SU-DHL-6 (cell line): ENCODE results near the gene MAML3.
"Not testable (repeated sequence)": the region's sequence is repeated elsewhere in the genome, so short reads cannot be mapped to it uniquely, and the experiment has no call there.

Experiments used
- H2AFZ ChIP-seq: fragments of 200-600 bp; sonication (generic); 2 replicates; pipeline ENCODE4 v1.6.1; 2014; ENCODE audit warnings: low read depth, mild to moderate bottlenecking, moderate library complexity, mixed read lengths, antibody characterized with exemption, low read length; ENCODE audit not compliant: severe bottlenecking
- H3F3A ChIP-seq: fragments of 200-600 bp; shearing (Covaris generic); 2 replicates; pipeline ENCODE4 v1.6.0; 2016; ENCODE audit warnings: antibody characterized with exemption, mild to moderate bottlenecking; ENCODE audit not compliant: insufficient read depth
- H3K27ac ChIP-seq: fragments of 200-600 bp; sonication (generic); 2 replicates; pipeline ENCODE4 v1.5.1; 2016; ENCODE audit warnings: low read depth, mild to moderate bottlenecking, low read length, moderate library complexity, mixed read lengths
- H3K27me3 ChIP-seq: fragments of 200-600 bp; sonication (generic), shearing (Covaris generic); 2 replicates; pipeline ENCODE4 v1.6.0; 2014; ENCODE audit warnings: mild to moderate bottlenecking, low read length
- H3K36me3 ChIP-seq: fragments of 200-600 bp; sonication (generic); 2 replicates; pipeline ENCODE4 v1.6.1; 2014; ENCODE audit warnings: mild to moderate bottlenecking, low read length, mixed read lengths
- H3K4me2 ChIP-seq: fragments of 300-600, 200-600 bp; shearing (Covaris generic), sonication (generic); 2 replicates; pipeline ENCODE4 v1.6.0; 2014; ENCODE audit warnings: low read length, low read depth, mild to moderate bottlenecking; ENCODE audit not compliant: poor library complexity, severe bottlenecking
- H3K4me3 ChIP-seq: fragments of 200-600 bp; sonication (generic); 2 replicates; pipeline ENCODE4 v1.5.1; 2014; ENCODE audit warnings: antibody characterized with exemption, low read length, mild to moderate bottlenecking, mixed read lengths; ENCODE audit not compliant: insufficient read depth, poor library complexity, severe bottlenecking
- H3K79me2 ChIP-seq: fragments of 200-600 bp; sonication (generic); 2 replicates; pipeline ENCODE4 v1.6.1; 2014; ENCODE audit warnings: mild to moderate bottlenecking, low read length, moderate library complexity; ENCODE audit not compliant: insufficient read depth
- H3K9ac ChIP-seq: fragments of 200-600 bp; sonication (generic); 2 replicates; pipeline ENCODE4 v1.7.0; 2014; ENCODE audit warnings: mild to moderate bottlenecking, low read length
- H3K9me2 ChIP-seq: fragments of 200-600 bp; sonication (generic); replicated peaks from 2 replicates; pipeline ENCODE4 v1.6.1; 2014; ENCODE audit warnings: low read length; ENCODE audit not compliant: insufficient read depth
- H3K9me3 ChIP-seq: fragments of 200-600 bp; sonication (generic); 2 replicates; pipeline ENCODE4 v1.6.1; 2014; ENCODE audit warnings: low read length, mixed read lengths; ENCODE audit not compliant: insufficient read depth
- H4K20me1 ChIP-seq: fragments of 200-600 bp; sonication (generic); 2 replicates; pipeline ENCODE4 v1.6.1; 2014; ENCODE audit warnings: low read depth, mild to moderate bottlenecking, antibody characterized with exemption, low read length, moderate library complexity, mixed read lengths
- EZH2phosphoT487 ChIP-seq: fragments of 200-600 bp; sonication (generic), shearing (Covaris generic); conservative IDR thresholded peaks from 2 replicates; pipeline ENCODE4 v1.6.1; 2018; ENCODE audit warnings: mild to moderate bottlenecking, antibody characterized with exemption, low read length, moderate library complexity, mixed read lengths
- TF ChIP-seq, protein P1 (sequence below): fragments of 200-600 bp; sonication (generic); IDR thresholded peaks from one replicate; pipeline ENCODE4 v1.5.1; 2017; ENCODE audit warnings: antibody characterized with exemption, mild to moderate bottlenecking, low read length, moderate library complexity; ENCODE audit not compliant: insufficient read depth, poor library complexity, severe bottlenecking

The MAML3 gene

DNA sequence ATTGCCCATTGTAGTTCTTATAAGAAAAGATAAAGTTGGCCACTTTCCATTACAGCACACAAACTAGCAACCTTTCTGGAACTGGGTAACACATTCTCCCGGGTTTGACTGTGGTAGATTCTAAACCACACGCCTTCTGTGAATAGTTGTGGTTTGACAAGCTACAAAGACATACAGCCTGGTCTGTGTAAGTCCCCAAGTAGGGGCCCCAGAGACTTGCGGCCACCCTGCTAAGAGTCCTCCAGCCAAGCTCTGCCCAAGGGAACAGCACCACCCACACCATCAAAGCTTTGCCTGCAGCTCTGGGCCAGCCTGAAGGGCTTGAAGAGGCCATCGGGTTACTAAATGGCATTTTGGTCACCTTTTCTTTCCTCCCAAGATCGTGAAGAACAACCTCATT, 203.4 kb downstream of the MAML3 start:
- Histone ChIP-seq H3K27ac (no peak overlapping the region), H3K4me3 (no peak overlapping the region), H2AFZ (no peak overlapping the region), H3K36me3 (no peaks in the 10 kb centered on the region), H3K27me3 (no peaks in the 10 kb centered on the region), H3K9ac (no peak overlapping the region), H3K9me3 (no peaks in the 10 kb centered on the region), H3K9me2 (no peaks in the 10 kb centered on the region), H3K4me2 (no peak overlapping the region), H4K20me1 (no peaks in the 10 kb centered on the region), H3K79me2 (no peaks in the 10 kb centered on the region), H3F3A (no peaks in the 10 kb centered on the region)
- TF ChIP-seq, protein P1, sequence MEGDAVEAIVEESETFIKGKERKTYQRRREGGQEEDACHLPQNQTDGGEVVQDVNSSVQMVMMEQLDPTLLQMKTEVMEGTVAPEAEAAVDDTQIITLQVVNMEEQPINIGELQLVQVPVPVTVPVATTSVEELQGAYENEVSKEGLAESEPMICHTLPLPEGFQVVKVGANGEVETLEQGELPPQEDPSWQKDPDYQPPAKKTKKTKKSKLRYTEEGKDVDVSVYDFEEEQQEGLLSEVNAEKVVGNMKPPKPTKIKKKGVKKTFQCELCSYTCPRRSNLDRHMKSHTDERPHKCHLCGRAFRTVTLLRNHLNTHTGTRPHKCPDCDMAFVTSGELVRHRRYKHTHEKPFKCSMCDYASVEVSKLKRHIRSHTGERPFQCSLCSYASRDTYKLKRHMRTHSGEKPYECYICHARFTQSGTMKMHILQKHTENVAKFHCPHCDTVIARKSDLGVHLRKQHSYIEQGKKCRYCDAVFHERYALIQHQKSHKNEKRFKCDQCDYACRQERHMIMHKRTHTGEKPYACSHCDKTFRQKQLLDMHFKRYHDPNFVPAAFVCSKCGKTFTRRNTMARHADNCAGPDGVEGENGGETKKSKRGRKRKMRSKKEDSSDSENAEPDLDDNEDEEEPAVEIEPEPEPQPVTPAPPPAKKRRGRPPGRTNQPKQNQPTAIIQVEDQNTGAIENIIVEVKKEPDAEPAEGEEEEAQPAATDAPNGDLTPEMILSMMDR, result no peak
- TF ChIP-seq EZH2phosphoT487, result no peak

DNA sequence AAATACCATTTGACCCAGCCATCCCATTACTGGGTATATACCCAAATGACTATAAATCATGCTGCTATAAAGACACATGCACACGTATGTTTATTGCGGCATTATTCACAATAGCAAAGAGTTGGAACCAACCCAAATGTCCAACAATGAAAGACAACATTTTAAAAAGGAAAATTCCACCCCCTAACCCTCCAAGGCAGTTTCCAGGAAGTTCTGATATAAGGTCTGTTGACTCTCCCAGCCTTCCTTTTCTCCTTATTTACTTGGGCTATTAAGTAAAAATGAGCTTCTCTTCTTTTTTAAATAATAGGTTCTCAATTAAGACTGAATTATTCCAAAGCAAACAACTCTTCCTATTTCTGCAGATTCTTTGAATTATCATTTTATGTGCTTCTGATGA, 209.1 kb downstream of the MAML3 start:
- not testable (repeated sequence) for H3K4me3 ChIP-seq, H3K9me2 ChIP-seq, H3K36me3 ChIP-seq, H3K27me3 ChIP-seq, H3F3A ChIP-seq, H3K9me3 ChIP-seq, H3K9ac ChIP-seq, H3K27ac ChIP-seq, H3K79me2 ChIP-seq, H4K20me1 ChIP-seq, H2AFZ ChIP-seq, H3K4me2 ChIP-seq

DNA sequence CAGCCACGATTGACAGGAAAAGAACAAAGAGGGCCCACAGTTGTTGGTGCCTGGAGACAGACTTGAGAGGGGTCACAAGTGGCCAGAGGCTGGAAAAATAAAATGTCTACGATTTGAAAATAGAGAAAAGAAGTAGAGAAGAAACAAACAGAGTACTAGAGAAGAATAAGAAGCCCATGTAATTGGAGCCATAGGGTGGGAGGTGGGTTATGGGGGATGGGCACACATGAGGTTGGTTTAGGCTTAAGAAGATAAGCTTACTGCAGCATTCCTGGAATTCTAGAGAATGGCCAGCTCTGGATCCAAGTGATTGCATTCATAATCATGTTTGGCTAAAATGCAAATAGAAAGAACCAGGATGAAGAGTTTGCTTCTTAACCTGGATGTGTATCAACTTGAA, 210.7 kb downstream of the MAML3 start:
- Histone ChIP-seq H3K79me2 (no peaks in the 10 kb centered on the region), H3K9me2 (no peaks in the 10 kb centered on the region), H3K9me3 (no peaks in the 10 kb centered on the region), H4K20me1 (no peaks in the 10 kb centered on the region), H3K4me2 (no peak overlapping the region), H3F3A (no peaks in the 10 kb centered on the region), H3K36me3 (no peaks in the 10 kb centered on the region), H3K9ac (no peak overlapping the region), H3K27ac (no peak overlapping the region), H3K4me3 (no peak overlapping the region), H2AFZ (no peak overlapping the region), H3K27me3 (no peaks in the 10 kb centered on the region)
- TF ChIP-seq, protein P1, result no peak
- TF ChIP-seq EZH2phosphoT487, result no peak

DNA sequence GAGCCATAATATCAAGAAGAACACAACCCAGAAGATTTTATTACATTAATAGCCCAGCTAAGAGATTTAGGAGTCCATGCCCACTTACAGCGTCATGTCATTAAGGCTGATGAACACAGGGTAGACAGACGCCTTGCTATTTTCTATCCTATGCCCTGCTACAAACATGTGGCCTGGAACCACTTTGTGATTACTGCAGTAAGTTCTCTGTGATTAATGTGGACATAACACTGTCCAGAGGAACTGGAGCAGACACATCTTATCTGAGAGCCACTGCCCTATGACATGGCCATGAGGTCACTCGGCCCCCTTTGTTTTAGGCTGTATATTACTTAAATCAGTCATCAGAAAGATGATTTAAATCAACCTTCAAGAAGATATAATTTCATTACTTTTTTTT, 211.7 kb downstream of the MAML3 start:
- H3K9me3 ChIP-seq, result no peaks in the 10 kb centered on the region
- H2AFZ ChIP-seq, result no peak overlapping the region
- H3K79me2 ChIP-seq, result no peaks in the 10 kb centered on the region
- no peaks in the 10 kb centered on the region for H3K9me2 ChIP-seq
- H3F3A ChIP-seq, result no peaks in the 10 kb centered on the region
- no peaks in the 10 kb centered on the region for H4K20me1 ChIP-seq
- no peak overlapping the region for H3K4me3 ChIP-seq
- H3K36me3 ChIP-seq, result no peaks in the 10 kb centered on the region
- no peak overlapping the region for H3K9ac ChIP-seq
- no peaks in the 10 kb centered on the region for H3K27me3 ChIP-seq
- TF ChIP-seq, protein P1, result no peak
- no peak for TF ChIP-seq EZH2phosphoT487
- H3K27ac ChIP-seq, result no peak overlapping the region
- H3K4me2 ChIP-seq, result no peak overlapping the region
